Stimulated activated CD4-positive, alpha-beta T cell treated with anti-CD3 and anti-CD28 coated beads, Interleukin-1b, Interleukin-23, amount 100 ng/mL, for 24 hours (primary cell): ENCODE data around the gene MAST3.

Source experiments
- DNase-seq, 4 experiments: peaks; one replicate each; pipeline ENCODE4 v3.0.0-alpha.2; 2020; ENCODE audit warnings: low read depth in 4 of 4, low spot score in 1 of 4

MAST3 gene

GRCh38 chr19:18097217-18097992 lies at the start of gene MAST3:
TSS of gene MAST3 (plus strand) at chr19:18097778. CDS start at chr19:18097793, 15 bp downstream.
- peak; percentile 62 to 93 (median 78) for DNase-seq

- no peak for DNase-seq
These were observed 48.2 kb upstream of the MAST3 start for GRCh38 chr19:18049385-18049784.

GRCh38 chr19:18051887-18052286 lies 45.7 kb upstream of the MAST3 start:
- DNase-seq: no peak

GRCh38 chr19:18053576-18054219 lies 43.9 kb upstream of the MAST3 start:
- no peak for DNase-seq

- DNase-seq: no peak
These were observed 41.6 kb upstream of the MAST3 start for GRCh38 chr19:18055967-18056366.

- no peak for DNase-seq
These were observed 40.0 kb upstream of the MAST3 start for GRCh38 chr19:18057557-18057956.

GRCh38 chr19:18058208-18059009 lies 39.2 kb upstream of the MAST3 start:
- peak; percentile 50 to 69 (median 61) for DNase-seq

GRCh38 chr19:18059297-18059696 lies 38.3 kb upstream of the MAST3 start:
- DNase-seq: no peak

GRCh38 chr19:18059902-18060301 lies 37.7 kb upstream of the MAST3 start:
- DNase-seq: no peak

- DNase-seq: no peak
These were observed 37.1 kb upstream of the MAST3 start for GRCh38 chr19:18060472-18060871.

GRCh38 chr19:18062028-18062427 lies 35.5 kb upstream of the MAST3 start:
- no peak for DNase-seq

GRCh38 chr19:18063463-18063862 lies 34.1 kb upstream of the MAST3 start:
- DNase-seq: no peak

- no peak for DNase-seq
These were observed 32.4 kb upstream of the MAST3 start for GRCh38 chr19:18065173-18065495.

- DNase-seq: no peak
These were observed 29.2 kb upstream of the MAST3 start for GRCh38 chr19:18068395-18068794.

GRCh38 chr19:18069383-18069782 lies 28.2 kb upstream of the MAST3 start:
- DNase-seq: no peak

GRCh38 chr19:18070181-18070580 lies 27.4 kb upstream of the MAST3 start:
- DNase-seq: no peak

- no peak for DNase-seq
These were observed 25.2 kb upstream of the MAST3 start for GRCh38 chr19:18072335-18072734.

GRCh38 chr19:18073197-18073596 lies 24.4 kb upstream of the MAST3 start:
- DNase-seq: no peak

GRCh38 chr19:18074192-18074591 lies 23.4 kb upstream of the MAST3 start:
- no peak for DNase-seq

- DNase-seq: no peak
These were observed 13.5 kb upstream of the MAST3 start for GRCh38 chr19:18083929-18084684.
